Suppressor macrophage treated with lipopolysaccharide for 1 hour (primary cell): ENCODE data around the gene ADAM15.
A peak's percentile ranks its signal among the peaks of the same experiment; 100 is the strongest.

ENCODE experiments used
- DNase-seq, 3 donors: peaks; one replicate each; pipeline ENCODE4 v3.0.0-alpha.2; 2020 to 2022

The ADAM15 gene

DNA sequence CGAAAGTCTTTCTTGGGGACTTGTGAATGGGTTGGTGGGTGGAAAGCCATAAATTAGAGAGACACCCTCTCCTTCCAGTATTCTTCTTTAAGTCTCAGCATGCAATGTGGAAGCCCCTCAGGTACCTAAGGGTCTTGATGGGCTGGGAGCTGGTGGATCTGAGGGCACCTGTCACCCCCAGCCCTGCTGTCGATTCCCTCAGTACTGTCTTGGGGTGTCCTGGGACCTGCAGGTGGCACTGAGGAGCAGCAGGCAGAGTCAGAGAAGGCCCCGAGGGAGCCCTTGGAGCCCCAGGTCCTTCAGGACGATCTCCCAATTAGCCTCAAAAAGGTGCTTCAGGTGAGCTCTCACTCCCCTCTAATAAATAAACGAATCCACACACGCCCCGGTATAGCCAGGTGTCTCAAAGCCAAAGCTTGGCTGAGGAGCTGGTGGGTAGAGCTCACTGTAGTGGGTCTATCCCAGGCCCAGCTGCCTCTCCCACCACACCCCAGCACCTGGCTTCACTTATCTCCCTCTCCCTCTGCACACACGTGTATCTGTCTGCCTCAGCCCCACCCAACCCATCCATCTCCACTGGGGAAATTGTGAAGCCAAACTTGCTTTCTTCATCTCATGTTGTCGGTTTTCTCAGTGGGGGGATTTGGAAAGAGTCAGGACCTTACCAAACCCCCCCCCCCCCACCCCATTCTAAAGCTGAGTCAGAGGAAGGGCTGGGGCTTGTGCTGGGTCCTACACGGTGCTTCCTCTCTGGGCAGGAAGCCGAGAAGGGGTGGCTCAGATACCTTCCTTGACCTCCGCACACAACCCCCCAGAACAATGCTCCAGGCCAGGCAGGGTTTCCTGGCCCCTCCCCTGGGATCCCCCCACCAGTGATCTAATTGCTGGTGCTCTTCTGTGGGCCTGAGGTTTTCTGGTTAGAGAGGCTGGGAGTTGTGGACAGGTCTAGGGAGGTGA lies 1.6 kb downstream of the ADAM15 start:
- peak in 2 of 3 donors; percentile 22 to 43 for DNase-seq

DNA sequence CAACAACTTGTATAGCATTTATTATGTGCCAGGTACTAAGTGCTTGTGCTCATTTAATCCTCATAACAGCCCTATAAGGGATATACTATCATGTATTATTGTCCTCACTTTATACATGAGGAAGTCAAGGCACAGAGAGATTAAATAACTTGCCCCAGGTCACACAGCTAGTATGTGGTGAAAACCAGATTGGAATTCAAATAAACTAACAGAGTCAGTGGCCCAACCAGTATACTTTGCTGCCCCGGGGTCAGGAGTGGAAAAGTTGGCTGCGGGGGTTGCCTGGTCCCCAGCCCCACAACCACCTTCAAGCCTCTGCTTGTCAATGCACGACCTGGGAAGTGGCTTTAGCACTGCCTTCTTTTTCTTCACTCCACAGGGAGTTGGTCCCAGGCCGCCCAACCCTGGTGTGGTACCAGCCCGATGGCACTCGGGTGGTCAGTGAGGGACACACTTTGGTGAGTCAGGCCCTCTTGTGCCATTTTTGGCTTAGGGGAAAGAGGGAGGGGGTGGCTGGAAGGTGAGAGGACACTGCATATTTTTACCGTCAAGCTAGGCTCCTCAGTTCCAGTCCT lies 2.5 kb downstream of the ADAM15 start:
- no peak for DNase-seq

DNA sequence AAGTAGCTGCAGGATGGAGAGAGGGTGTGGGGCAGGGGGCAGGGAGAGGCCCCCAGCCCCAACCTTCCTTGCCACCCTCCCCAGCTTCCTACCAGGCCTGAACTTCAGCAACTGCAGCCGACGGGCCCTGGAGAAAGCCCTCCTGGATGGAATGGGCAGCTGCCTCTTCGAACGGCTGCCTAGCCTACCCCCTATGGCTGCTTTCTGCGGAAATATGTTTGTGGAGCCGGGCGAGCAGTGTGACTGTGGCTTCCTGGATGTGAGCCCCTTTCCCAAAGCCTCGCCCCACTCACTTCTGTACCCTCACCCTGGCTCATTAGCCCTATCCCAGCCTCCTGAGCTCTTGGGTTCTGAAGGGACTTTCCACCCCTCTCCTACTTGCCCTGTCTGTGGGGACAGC lies 6.0 kb downstream of the ADAM15 start:
- no peak for DNase-seq

DNA sequence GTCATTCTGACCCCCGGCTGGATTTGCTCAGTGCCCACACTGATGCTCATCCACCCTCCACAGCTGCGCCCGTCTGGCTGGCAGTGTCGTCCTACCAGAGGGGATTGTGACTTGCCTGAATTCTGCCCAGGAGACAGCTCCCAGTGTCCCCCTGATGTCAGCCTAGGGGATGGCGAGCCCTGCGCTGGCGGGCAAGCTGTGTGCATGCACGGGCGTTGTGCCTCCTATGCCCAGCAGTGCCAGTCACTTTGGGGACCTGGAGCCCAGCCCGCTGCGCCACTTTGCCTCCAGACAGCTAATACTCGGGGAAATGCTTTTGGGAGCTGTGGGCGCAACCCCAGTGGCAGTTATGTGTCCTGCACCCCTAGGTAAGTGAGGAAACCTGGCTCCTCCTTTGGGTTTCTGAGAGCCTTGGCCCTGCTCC lies 6.7 kb downstream of the ADAM15 start:
- DNase-seq, result no peak

DNA sequence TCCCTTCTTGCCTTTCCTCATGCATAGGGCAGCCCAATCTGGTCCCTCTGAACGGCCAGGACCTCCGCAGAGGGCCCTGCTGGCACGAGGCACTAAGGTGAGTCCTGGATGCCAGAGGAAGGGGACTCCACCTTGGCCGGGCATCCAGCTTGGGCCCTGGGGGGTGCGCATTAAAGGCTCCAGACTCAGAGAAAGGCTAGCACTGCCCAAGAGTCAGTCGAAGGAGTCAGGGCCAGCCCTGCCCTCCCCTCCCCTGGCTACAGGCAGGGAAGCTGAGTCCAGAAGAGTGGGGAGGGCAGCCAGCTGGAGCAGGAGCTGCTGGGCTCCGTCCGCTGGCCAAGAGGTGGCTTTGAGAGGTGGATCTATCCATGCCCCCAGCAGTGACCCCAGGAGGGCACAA lies 9.6 kb downstream of the ADAM15 start:
- DNase-seq, result no peak

DNA sequence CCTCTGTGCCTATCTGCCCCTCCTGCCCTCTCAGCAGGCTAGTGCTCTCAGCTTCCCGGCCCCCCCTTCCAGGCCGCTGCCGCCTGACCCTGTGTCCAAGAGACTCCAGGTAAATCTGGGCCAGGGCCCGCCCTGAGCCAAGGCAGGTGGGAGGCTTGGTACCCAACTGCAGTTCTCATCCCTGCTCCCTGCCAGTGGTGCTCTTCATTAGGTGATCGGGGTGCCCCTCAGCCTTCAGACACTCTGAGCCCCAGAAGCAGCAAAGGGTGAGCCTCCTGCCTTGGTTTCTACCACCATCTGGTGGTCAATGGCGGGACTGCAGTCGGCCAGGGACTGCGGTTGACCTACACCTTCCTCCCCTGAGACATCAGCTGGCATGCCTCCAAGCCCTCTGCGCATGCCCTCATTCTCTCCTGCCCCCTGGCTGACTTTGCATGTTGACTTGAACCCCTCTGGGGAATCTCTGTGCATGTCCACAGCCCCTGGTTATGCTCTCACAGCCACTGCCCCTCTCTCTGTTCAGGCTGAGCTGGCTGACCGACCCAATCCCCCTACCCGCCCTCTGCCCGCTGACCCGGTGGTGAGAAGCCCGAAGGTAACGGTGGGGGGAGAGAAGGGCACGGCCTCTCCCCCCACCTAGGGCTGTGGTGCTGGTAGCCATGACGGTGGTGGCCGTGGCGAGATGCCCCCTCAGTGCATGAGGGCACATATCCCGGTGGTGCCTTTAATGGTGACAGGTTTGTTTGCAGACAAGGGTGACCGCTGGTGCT lies 10.4 kb downstream of the ADAM15 start:
- DNase-seq, result peak; percentile 83 to 88 (median 87)

DNA sequence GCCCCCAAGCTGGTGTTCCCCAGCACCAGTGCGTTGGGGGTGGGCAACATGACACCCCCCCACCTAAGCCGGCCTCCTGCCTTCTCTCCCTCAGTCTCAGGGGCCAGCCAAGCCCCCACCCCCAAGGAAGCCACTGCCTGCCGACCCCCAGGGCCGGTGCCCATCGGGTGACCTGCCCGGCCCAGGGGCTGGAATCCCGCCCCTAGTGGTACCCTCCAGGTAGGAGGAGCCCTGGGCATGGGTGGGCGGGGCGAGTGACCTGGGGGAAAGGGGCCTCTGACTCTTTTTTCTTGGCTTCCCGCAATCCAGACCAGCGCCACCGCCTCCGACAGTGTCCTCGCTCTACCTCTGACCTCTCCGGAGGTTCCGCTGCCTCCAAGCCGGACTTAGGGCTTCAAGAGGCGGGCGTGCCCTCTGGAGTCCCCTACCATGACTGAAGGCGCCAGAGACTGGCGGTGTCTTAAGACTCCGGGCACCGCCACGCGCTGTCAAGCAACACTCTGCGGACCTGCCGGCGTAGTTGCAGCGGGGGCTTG lies 11.1 kb downstream of the ADAM15 start:
- no peak for DNase-seq

DNA sequence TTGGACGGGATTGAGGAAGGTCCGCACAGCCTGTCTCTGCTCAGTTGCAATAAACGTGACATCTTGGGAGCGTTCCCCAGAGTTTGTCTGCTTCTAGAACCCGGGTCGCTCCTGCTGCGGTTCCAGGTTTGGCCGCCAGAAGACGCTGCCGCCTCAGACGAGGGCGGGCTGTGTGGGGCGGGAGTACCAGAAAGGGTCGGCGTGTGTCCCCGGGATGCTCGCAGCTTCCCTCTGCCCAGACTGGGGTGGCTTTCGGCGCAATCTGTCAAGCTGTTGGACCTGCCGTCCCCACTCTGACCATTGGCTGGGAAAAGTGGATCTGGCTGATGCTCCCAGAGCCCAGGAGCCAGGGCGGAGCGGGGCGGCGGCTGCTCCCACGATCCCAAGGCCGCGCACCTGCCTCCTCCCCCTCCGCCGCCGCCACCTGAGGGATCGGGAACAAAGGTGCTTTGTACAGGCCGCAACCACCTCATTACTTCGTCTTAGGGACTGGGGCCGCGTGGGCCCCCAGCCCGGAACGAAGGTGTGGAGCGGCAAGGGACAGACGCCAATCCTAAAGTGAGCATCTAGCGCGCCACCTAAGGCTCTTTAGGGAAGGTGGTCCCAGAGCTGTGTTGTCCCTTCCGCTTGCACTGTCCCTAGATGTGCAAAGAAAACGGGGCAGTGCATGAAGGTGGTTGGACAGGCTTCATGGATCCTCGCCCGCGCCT lies 11.7 kb downstream of the ADAM15 start:
- DNase-seq, result peak; percentile 60 to 80 (median 74)

DNA sequence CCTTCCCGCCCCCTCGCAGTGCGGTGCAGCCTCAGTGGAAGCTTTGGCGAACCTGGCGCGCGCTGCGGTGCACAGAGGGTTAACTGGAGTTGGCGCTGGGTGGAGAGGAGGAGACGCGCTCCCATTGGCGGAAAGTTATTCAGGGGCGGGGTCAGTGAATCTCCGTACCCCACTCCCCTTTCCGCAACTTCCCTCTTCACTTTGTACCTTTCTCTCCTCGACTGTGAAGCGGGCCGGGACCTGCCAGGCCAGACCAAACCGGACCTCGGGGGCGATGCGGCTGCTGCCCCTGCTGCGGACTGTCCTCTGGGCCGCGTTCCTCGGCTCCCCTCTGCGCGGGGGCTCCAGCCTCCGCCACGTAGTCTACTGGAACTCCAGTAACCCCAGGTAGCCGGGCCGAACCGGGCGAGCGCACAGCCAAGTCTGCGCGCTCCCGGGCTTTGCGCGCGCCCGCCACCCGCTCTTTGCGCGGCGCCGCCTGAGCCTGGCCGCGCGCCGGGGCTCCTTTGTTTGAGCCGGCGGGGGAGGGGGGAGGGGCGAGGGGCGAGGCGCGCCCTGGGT lies 12.5 kb downstream of the ADAM15 start, which contains the start of gene EFNA4:
Gene EFNA4 (plus strand): TSS at position 191 of the 561 bp plus-strand sequence. CDS start 84 bp downstream, at position 275.
- peak; percentile 85 to 90 (median 85) for DNase-seq

DNA sequence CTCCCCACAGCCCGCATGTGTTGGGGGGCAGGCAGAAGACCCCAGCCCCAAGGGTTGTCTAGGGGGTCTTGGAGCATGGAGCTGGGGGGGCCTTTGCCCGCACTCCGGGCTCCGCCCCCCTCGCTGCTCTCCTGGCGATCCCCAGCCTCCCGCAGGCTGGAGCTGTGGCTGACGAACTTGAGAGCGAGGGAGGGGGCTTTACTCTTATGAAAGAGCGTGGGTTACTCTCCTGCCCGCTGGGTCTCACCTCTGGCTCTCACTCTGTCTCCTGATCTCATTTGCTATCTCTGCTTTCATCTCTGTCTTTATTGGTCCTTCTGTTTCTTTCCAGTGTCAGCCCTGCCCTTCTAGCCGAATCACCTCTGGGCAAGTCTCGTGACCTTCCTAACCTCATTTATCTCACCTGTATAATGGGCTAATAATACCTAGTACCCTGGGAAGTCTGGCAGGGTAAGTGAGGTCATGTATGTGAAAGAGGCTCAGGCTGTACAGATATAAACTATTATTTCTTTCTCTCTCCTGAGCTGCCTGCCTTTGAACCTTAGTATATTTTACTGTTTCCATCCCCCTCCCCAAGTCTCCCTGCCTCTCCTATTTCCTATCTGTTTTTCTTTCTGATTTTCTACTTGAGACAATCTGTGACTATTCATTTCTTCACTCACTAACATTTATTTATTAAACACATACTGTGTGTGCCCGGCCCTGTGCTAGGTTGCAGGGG lies 13.2 kb downstream of the ADAM15 start:
- DNase-seq, result peak in 1 of 3 donors; percentile 44

DNA sequence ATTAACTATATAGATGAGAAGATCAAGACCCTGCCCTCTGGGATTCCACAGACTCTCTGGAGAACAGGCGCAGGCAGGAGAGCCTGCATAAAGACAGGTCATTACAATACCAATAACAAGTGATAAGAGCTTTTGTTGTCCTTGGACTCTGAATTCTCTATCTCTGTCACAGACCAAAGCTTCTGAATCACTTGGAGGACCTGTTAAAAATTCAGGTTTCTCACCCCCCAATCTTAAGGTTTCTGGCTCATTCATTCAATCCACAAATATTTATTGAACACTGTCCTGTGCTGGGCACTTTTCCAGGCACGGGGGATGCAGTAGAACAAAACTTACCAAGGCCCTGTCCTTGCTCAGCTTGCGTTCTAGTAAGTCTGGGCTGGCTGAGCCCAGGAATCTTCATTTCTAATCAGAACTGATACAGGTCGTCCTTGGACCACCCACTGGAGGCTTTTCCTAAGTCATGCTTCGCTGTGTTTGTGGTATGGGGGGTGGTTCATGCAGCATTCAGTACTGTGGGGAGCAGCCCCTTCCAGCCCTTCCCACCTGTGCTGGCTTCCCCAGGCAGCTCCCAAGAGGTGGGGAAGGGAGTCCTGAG lies 13.8 kb downstream of the ADAM15 start:
- no peak for DNase-seq

DNA sequence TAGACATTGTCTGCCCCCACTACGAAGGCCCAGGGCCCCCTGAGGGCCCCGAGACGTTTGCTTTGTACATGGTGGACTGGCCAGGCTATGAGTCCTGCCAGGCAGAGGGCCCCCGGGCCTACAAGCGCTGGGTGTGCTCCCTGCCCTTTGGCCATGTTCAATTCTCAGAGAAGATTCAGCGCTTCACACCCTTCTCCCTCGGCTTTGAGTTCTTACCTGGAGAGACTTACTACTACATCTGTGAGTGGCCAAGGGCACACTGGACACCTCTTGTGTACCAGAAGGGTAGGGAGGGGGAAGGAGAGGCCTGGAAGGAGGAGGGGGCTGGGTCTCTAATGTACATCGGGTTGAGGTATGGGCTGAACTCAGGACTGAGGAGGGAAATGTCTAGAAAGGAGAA lies 15.7 kb downstream of the ADAM15 start:
- DNase-seq, result no peak

DNA sequence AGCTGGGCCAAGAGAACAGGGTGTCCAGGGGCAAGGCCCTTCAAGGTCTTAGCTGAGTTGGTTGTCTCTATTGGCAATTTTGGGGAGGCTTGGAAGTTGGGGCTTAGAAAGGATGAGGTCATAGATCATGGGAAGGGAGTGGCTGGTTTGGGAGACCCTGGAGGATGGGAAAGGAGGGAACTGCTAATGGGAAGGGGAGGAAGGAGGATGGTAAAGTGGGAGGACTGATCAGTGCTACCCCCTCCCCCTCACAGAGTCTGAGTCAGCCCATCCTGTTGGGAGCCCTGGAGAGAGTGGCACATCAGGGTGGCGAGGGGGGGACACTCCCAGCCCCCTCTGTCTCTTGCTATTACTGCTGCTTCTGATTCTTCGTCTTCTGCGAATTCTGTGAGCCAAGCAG lies 17.5 kb downstream of the ADAM15 start:
- DNase-seq, result no peak

DNA sequence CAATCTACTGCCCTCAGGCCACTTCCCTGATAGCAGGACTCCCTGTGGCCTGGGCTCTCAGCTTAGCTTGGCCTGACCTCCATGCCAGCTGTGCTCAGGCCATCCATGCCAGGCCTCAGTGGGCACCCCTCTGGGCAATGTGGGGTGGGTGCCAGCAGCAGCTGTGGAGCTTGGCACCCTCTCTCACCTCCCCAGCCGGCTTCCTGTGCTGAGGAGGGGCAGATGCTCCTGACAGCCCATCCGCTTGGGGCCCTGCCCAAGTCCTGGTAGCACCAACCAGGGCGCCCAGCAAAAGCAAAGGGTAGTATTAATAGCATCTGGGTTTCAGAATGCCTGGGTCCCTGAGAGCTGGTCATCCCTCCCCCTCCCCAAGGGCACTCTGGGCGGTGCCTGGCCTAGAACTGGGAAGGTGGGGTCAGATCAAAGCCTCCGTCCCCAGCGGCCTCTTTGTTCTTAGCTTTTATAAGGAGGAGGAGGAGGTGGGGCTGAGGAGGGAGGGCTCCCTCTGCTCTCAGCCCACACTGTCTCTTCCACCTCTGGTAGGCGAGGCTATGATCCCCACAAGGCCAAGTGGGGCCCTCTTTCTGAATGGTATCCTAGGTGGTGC lies 18.5 kb downstream of the ADAM15 start:
- no peak for DNase-seq

DNA sequence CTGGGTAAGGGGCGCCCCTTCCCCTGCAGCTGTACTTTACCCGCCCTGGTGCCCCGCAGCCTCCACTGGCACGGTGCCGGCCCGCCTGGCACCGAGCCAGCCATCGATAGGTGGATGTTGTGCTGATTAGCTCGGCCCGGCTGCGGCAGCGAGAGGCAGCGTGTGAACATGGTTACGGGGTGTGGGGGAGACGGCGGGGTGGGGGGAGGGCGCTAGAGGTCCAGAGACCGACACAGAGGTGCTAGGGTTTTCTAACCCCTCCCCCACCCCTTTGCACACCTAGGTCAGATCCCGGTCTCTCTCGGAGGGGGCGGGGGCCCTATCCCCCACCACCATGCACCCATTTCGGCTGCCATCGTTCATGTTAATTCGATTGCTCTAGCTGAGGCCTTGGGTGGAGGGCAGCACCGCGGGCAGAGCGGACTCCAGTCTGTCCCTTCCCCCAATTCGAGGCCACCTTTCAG lies 19.1 kb downstream of the ADAM15 start:
- DNase-seq, result no peak

DNA sequence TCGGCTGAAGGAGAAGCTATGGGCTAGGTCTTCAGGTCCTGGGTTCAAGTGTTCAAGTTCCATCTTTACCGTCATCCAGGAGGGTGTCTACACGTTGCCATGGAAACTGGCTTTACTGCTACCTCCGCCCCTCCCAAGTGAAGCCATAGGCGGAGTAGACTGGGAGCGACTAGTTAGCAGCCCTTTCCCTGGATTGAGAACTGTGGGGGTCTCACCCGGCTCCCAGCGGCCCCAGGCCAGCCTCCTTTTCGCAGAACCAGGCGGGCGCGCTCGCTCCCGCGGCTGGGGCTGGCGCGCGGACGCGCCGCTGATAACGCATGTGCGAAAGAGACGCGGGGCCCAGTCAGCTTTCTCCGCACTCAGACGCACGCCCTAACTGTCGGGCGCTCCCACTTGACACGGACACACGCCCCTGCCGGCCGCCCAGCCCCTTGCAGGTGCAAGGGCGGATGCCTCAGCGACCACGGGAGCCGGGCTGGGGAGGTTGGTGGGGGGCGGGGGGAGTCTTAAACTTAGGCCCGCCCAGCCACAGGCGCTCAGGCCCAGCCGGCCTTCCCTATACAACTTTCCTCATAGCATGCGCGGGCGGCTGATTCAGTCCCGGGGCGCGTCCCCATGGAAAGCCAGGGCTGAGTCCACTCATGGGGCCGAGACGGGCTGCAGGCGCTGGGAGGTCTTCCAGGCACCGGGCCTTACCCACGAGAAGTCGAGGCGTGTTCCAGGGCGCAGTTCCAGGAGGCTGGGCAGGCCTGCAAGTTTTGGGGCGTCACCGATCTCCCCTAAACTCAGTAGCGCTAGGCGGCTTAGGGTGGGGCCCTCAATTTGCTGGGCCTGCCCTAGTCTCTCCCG lies 19.8 kb downstream of the ADAM15 start:
- DNase-seq, result peak; percentile 86 to 93 (median 93)

DNA sequence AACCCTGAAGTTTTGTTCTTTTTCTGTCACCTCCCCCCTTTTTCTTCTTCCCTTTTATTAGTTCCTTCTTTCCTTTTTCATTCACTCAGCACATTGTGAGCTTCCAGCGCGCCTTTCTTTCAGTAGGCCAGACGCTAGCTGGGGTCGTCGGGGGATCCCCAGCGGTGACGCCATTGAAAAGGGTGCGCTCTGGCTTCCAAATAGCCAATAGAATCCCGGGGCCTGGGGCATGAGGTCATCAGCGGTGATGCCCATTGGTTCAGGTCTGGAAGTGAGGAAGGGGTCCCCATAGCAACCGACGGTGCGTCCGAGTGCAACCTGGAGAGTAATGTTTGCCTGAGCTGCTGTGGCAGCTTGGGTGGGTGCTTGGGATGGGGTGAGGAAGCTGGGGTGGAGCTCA lies 20.6 kb downstream of the ADAM15 start:
- peak; percentile 59 to 73 (median 69) for DNase-seq

DNA sequence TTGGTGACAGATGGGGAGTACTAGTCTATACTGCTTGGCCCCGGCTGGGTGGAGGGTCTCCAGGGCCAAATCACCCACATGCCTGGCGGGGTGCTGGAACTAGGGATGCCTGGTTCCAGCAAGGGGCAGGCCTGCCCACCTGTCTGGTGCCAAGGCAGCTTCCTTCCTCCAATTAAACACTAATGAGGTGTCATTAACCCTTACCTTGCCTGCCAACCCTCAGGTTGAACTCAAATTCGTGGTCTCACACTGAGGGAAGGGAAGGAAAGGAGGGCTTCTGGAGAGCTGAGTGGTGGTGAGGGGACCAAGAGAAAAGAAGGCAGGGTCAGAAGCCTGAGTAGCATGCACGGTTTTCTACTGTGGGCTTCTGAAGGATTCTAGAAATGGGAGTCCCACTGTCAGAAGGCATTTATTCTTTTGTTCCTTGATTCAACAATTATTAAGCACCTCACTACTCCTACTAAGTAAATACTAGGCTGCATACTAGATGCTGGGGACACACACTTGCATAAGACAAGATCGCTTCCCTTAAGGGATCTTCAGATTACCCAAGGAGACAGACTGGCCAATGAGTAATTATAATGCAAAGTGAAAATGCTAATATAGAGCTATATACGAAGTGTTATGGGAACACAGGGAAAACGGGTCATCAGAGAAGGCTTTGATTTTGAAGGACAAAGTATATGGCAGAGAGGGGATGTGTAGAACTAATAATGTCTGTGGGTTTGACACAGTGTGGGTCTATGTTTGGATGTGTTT lies 21.6 kb downstream of the ADAM15 start:
- DNase-seq, result no peak
